HG03342 (cell line): Measurements from ENCODE around the gene GRHPR.
"Not testable (repeated sequence)": the region's sequence is repeated elsewhere in the genome, so short reads cannot be mapped to it uniquely, and the experiment has no call there.

Experiments
- ATAC-seq: cut with Tn5 transposase; IDR thresholded peaks from one replicate; pipeline ENCODE4 v1.9.1; 2021; ENCODE audit warnings: mild to moderate bottlenecking, moderate library complexity; ENCODE audit not compliant: unreplicated experiment

Gene GRHPR

DNA sequence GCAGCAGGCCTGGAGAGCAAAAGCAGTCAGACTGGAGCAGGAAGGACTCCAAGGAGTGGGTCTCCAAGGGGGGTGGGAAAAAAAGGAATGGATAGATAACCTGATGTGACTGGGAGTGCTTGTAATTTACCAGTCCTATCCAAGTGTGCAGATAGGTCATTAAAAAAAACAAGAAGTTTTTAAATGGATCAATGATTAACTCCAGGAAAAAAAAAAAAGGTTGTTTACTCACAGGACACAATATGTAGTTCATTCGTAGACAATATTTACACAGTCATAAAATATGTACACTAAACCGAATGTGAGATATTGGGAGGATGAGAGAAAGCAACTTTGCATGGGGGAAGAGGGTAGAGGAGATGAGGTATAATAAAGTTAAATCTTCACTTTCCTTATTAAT, 22.4 kb downstream of the GRHPR start:
- ATAC-seq, result no peak

DNA sequence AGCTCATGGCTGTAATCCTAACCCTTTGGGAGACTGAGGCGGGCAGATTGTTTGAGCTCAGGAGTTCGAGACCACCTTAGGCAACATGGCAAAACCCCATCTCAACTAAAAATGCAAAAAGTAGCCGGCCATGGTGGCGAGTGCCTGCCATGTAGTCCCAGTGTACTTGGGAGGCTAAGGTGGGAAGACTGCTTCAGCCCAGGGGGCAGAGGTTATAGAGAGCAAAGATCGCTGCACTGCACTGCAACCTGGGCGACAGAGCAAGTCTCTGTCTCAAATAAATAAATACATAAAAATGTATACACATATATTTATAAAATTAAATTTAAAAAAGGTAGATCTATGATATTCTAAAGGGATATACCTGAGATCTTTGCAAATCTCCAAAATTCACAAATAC, 23.3 kb downstream of the GRHPR start:
- no peak for ATAC-seq

DNA sequence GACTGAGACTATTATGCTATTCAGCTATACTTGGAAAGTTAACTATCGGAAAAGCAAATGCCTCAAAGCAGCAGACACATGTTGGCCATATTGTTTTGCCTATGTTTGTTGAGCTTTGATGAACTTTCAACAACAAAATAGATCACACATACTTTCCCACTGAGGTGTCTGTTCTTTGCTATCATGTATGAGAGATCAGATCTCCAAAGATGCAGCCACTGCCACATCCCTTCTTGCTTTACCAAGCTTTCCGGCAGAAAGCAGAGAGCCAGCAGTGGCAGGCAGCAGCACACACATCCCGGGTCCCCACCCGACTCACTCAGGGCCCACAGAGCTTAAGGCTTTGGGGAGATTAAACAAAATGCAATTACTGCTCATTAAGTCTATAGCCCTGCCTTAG, 23.9 kb downstream of the GRHPR start:
- ATAC-seq, result no peak

DNA sequence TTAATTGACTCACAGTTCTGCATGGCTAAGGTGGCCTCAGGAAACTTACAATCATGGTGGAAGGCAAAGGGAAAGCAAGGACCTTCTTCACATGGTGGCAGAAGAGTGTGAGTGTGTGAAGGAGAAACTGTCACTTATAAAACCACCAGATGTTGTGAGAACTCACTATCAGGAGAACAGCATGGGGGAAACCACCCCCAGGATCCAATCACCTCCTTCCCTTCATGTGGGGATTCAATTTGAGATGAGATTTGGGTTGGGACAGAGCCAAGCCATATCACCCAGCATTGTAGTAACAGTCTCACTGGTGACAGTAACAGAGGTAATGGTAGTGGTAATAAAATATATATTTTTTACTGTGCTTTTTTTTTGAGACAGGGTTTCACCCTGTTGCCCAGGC, 24.6 kb downstream of the GRHPR start:
- no peak for ATAC-seq

DNA sequence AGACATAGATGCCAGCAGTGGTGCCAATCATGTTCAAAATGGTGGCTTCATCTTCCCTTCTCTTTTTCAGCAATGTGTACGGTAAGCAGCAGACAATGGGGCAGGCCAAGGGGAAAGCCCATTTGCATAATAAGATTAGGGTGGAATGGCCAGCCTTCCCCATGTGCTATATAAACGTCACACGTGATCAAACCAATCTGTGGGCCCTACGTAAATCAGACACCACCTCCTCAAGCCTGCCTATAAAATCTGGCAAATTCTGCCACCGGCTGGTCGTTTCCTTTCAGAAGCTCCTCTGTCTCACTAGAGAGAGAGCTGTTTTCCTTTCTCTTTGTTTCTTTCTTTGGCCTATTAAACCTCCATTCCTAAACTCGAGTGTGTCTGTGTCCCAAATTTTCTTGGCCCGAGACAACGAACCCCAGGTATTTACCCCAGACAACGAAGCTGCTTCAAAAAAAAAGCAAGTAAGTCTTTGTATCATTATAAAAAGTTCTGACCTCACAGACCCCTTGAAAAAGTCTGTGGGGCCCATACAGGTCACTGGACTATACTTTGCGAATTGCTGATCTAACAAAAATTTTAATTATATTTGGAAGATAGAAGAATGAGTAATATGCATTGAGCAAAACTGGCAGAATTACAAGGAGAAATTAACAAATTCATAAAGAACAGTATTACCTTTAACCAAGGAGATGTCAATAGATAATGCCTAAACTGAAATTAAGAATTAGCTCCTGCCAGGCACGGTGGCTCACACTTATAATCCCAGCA, 27.6 kb downstream of the GRHPR start:
- ATAC-seq, result no peak

DNA sequence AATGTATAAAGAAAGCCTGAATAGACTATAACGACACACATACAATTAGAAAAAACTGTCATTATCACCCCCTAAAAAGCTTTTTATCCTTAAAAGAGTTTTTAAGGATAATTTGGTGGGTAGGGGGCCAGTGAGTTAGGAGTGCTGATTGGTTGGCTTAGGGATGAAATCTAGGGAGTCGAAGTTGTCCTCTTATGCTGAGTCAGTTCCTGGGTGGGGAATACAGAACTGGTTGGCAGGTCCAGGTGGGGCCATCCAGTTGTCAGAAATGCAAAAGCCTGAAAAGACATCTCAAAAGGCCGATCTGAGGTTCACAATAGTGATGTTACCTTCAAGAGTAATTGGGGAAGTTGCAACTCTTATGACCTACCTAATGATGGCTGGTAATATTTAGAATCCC, 29.1 kb downstream of the GRHPR start:
- ATAC-seq, result no peak

DNA sequence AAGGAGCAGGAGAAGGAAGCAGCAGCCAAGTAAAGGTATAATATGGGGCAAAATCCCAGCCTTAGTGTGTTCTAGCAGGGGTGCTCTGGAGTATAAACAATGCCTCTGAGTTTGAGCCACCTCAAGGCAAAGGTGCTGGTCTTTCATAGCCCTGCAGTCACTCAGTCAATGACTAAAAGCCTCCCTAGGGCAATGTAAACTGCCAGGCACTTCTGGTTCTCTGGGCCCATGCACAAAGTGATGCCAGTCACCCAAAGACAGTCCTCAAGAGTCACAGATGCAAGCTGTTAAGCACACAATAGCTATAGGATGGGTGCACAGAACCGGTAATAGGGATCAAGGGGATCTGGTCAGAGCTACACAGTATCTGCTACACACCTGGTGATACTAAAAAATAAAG, 30.1 kb downstream of the GRHPR start:
- no peak for ATAC-seq

DNA sequence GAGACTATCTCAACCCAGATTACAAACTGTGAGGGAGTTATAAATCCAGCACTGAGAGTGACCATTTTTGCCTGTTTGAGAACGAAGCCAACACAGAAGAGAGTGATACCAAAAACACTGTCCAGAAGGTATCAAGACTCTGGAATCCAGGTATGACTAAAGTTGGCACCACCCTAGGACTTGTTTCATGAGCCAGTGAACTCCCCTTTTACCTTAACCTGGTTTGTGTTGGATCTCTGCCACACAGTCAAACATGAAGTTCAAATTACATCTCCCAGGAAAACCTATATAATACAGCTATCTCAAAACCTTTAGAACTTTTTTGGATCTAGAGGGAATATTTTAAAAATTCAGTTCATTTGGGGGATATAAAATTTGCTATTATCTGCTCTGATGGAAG, 31.3 kb downstream of the GRHPR start:
- ATAC-seq, result no peak

DNA sequence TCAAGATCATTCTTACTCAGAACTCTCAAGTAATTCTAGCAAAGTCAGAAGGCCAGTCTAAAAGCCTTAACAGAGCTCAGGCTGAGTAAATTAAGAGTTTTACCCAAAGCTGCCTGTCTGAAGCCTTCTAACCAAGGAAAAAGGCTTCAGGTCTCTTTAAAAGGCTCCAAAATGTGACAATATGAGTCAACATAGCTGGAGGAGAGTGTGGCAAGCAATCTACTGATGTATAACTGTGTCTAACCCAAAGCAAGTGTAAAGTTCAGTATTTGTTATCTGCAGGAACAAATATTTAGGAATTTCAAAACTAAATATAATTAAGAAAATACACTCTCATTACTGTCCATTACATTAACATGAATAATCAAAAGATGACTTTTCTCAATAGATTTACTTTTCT, 31.7 kb downstream of the GRHPR start:
- ATAC-seq, result no peak

DNA sequence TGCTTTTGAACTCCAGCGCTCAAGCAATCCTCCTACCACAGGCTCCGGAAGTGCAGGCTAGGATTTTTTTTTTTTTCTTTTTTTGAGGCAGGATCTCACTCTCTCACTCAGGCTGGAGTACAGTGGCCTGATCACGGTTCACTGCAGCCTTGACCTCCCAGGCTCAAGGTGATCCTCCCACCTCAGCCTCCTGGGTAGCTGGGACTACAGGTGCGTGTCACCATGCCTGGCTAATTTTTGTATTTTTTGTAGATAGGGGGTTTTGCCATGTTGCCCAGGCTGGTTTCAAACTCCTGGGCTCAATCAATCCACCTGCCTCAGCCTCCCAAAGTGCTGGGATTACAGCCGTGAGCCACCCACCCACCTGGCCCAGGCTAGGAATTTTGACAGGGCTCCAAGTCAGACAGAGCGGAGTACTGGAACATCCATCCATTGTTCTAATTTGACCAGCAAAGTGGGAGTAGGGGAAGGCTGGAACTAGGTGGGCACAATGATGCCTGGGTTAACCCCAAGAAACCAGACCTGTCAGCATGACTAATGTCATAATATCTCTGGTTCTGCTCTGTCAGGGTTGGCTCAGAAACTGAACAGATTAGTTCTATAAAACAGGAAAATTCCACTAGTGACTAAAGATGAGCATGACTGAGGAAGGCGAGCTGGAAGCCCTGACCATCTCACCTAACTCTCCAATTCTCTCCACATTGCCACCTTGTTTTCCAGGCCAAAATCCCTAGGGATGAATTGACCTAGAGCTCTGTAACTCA, 33.6 kb downstream of the GRHPR start:
- ATAC-seq, result no peak

DNA sequence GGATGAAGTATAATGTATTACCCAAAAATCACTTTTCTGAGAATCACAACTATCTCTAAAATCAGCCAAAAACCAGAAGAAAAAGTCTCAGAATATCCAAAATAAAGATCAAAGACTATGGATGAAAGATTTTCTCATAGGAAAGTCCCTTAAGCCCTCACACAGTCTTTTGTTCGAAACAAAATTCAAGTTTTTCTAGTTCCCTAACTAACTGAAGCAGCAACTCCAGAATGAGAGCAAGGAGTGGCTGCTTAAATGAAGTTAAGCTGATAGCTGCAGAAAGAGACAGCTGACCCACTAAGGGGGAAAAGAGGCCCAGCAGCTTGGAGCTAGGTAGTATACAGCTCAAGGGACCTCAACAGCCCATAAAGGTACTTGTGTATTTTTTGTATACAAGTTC, 34.3 kb downstream of the GRHPR start:
- ATAC-seq, result no peak

DNA sequence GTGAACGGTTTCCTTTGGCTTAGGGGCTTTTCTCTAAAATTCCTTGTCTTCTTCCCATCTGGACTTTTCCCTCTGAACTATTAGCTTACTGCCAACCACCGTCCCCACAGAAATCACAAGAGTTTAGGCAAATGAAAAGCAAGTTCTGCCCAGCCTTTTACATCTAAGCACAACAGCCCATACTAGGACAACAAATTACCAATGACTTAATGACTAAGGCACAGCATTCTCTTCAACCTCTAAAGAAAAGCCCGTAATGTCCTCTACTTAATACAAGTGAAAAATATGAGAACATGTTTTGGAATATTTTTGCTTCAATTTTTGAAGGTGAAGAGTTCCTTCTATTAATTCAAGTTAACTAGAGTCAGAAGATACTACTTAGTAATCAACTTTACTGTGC, 41.5 kb downstream of the GRHPR start:
- no peak for ATAC-seq

DNA sequence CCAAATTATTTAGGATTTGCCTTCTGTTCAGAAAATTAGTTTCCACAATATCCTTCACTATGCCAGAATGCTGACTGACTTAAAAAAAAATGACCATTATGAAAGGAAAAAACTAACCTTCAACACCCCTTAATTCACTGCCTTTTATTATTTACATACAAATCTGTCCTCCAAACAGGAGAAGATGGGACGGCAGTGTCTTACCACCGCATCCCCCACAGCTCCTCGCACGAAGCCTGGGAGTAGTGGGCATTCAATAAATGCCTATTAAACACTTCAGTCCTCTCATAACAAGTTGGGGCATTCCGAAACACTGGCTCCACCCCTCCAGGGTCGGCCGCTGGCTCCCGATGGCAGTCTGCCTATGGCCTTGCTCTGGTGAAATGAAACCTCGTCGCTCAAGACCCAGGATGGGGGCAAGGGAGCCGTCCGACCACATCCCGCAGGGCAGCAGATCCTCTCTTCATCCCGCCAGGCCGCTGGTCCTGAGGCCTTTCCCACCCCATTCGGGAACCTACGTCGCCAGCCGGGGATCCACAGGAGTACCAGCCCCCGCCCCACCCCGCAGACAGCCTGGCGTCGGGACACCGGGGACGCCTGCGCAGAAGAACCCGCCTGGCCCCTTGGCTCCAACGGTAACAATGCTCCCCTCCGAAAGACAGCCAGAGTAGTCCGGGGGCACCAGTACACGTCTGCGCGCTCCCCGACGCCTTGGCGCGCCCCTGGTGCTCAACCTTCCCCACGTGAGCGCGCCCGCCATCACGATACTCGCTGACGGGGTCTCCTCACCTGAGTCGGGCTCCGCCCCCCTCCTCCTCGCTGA, 42.1 kb downstream of the GRHPR start:
- ATAC-seq, result peak; percentile 32

DNA sequence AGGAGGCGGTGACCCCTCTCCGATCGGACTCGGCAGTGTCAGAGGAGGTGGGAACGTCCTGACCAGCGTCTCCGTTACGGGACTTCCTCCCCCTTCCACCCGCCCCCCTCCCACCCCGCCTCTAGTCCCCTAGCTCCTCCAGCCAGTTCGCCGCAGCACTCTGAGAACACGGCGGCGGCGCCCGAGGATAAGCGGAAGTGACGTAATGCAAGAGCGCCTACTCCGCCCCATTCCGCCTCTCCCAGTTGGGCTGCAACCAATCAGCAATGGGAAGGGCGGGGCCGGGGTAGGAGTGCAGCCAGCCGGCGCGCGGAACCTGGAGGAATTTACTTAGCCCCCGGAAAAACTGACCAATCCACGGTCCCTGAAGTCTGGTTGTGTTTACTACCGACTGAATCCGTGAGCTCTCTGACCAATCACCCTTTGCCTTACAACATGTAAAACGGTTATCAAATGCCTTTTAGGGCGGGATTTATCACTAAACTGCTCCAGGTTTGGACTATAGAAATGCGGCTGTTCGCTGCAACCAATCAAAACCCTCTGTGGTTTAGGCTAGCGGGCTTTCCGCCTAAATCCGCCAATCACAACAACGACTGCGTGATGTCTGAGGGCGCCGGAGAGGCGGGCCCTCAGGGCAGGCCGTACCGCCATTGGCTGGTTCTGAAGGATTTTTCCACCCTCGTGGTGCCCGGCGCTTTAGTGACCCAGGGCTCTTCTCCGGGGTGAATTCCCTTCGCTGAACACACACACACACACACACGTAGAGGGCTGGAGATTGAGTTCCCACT, 42.9 kb downstream of the GRHPR start, which contains the start of gene ZBTB5:
ZBTB5 (minus strand) TSS at position 202 of the 788 bp plus-strand sequence. CDS start 22,899 bp downstream, outside the sequence.
- peak; percentile 78 for ATAC-seq

DNA sequence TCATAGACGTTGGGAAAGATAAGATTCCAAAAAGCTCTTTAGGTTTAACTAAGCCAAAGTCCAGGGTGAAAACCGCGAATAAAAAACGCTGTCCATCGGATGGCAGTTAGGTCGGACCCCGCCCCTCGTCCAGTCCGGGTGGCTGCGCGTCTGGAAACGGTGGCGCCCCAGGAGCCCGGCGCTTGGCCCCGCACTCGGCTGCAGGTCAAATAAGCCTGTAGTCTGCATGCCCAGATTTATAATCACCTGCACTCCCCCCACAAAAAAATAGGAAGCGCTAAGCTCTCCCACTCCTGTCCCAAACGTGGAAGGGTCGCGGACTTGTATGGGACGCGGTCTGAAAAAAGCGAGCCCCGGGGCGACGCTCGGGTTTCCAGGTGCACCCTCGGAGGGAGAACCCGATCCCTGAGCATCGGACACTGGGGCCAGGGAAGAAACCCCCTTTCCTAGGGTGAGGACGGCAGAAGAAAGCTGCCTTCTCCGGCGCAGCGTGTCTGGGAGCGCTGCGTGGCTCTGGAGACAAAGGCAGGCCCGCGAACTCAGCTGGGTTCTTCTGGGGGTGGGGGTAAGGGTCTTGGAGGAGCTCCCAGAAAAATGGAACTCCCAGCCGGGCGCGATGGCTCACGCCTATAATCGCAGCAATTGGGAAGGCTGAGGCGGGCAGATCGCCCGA, 43.7 kb downstream of the GRHPR start:
- peak; percentile 3 for ATAC-seq

DNA sequence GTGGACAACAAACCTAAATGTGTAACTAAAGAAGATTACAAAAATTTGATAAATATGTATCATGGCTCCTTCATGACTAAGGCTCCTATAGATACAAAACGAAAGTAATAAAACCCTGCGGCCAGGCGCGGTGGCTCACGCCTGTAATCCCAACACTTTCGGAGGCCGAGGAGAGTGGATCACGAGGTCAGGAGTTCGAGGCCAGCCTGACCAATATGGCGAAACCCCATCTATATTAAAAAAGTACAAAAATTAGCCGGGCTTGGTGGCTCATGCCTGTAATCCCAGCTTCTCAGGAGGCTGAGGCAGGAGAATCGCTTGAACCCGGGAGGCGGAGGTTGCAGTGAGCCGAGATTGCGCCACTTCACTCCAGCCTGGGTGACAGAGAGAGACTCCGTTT, 45.0 kb downstream of the GRHPR start:
- ATAC-seq, result not testable (repeated sequence)

DNA sequence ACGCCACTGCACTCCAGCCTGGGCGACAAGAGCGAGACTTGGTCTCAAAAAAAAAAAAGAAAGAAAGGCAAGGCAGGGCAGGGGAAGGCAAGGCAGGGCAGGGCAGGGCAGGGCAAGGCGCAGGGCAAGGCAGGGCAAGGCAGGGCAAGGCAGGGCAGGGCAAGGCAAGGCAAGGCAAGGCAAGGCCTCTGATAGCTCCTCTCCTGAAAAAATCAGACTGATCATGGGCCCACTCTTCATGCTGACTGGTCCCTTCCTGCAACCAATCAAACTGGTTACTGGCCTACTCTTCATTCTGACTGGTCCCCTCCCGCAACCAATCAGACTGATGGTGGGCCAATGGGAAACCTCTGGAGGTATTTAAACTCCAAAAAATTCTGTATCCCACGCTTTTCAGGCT, 46.1 kb downstream of the GRHPR start:
- ATAC-seq, result no peak

DNA sequence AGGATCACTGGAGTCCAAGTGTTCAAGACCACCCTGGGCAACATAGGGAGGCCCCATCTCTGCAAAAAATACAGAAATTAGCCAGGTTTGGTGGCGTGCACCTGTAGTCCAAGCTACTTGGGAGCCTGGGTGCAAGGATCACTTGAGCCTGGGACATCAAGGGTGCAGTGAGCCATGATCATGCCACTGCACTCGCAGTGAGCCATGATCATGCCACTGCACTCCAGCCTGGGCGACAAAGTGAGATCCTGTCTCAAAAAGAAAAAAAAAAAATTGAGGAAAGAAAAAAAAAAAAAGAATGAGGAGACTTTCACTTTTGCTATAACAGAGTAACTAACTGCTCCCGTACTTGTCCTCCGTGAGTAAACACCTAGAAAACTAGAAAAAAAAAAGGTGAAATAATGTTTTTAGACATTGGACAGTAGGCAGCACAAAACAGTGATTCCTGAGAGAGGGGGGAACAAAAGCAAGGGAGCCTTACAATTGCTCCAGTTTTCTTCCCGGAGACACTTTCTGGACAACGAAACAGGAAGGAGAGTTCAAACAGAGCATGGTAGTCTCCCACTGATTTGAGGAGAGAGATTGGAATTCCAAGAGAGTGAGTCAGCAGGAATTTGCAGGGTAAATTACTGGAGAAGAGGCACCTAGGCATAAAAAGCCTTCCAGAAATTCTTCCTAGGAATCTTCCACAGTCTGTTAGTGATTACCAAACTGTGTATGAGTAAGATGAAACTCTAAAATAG, 49.6 kb downstream of the GRHPR start:
- ATAC-seq, result no peak

DNA sequence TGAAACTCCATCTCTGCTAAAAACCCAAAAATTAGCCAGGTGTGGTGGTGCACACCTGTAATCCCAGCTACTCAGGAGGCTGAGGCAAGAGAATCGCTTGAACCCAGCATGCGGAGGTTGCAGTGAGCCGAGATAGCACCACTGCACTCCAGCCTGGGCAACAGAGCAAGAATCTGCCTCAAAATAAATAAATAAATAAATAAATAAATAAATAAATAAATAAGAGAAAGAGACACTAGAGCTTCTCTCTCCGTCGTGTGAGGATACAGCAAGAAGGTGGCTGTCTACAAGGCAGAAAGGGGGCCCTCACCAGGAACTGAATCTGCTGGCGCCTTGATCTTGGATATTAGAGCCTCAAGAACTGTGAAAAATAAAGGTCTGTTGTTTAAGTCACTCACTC, 51.5 kb downstream of the GRHPR start:
- not testable (repeated sequence) for ATAC-seq
